ENCODE results near the gene GANAB.

The GANAB gene

DNA sequence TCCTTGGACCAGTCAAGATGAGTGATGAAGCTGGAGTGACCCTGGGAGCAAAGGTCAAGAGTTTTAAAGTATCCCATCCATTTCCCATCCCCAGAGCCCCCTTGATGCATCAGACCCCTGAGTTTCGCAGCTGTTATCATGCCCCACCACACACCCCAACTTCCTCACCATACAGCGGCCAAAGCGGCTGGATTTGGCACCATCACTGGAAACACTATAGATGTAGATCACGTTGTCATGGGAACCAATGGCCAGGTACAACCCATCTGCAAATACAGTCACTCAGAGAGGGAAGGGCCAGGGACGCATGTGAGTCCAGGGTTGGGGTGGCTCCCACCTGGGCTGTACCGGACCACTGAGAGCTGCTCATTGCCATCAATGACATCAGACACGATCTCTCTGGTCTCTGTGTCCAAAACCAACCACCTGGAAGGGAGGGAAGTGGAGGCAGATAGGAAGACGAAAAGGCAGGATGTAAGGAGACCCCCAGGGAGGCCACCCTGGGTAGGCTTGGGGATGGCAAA lies 42.6 kb downstream of the GANAB start:
- no peak for TF ChIP-seq Cebpa-rat (IDR thresholded peaks at IDR 0.05)
- Histone ChIP-seq H3K27me3 (no peaks in the 10 kb centered on the region), H3K36me3 (peaks cover 31 to 71% (median 50%) of the 10 kb centered on the region in 11 experiments), H3K4me3 (no peak overlapping the region), H3K4me1 (peaks cover 50 to 71% (median 59%) of the 10 kb centered on the region in 10 experiments), H4K20me1 (peaks cover 0 to 23% (median 1%) of the 10 kb centered on the region in 11 experiments; a peak in 14 of 22 replicates), H3K27ac (no peak overlapping the region), H3K9me3 (replicated peaks in 1 of 11) (no peaks in the 10 kb centered on the region), H3K4me2 (peak overlapping the region in 8 of 11 experiments; percentile 32 to 95 (median 90); a peak in 11 of 22 replicates), H3K9ac (peak overlapping the region in 1 of 11 experiments; percentile 100; a peak in 1 of 22 replicates)

- peak overlapping the region; percentile 97 to 100 (median 99); a peak in 19 of 22 replicates for H3K9ac ChIP-seq
- peak overlapping the region; percentile 90 to 100 (median 98); a peak in 18 of 20 replicates for H3K4me3 ChIP-seq
Measured at GRCh38 chr11:62603072-62603408, 43.4 kb downstream of the GANAB start.

DNA sequence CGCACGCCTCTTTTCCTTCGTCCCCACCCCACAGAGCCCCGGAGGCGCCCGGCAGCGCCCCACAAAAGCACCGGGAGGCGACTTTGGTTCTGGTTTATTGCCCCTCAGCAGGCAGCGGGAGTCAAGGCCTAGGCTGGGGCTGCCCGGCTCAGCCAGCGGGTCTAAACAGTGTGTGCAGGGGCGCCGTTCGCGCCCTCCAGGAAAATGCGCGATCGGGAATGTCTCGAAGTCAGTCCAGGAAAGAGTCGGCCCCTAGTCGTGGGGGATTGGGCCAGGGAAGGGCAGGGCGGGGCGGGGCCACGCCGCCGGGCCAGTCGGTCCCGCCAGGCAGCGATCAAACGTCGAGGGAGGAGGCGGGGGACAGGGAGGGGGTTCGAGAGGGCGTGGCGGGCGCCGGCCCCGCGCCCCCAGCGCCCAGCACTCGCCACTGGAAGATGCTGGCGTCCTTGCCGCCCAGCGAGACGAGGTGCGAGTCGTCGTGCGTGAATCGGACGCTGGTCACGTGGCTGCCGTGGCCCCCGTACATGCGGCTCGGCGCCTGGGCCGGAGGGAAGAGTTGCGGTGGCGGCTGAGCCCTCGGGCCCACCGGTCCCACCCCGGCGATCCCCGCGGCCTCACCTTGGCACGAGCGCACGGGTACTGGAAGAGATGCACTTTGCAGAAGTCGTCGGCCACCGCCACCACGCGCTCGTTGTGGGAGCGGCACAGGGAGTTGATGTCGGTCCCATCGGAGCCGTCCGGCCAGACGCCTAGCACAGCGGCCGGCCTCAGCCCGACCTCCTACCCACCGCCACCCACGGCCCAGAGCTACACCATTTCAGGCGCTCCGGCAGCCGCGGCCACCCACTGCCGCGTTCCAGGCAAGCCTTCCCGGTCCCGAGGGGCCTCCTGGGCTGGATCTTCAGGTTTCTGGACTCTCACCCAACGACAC lies 44.0 kb downstream of the GANAB start:
- Histone ChIP-seq H3K36me3 (peaks cover 40 to 71% (median 55%) of the 10 kb centered on the region in 11 experiments), H4K20me1 (peaks cover 0 to 33% (median 16%) of the 10 kb centered on the region in 11 experiments; a peak in 18 of 22 replicates), H3K27ac (peak overlapping the region; percentile 40 to 100 (median 99); a peak in 21 of 22 replicates), H3K27me3 (no peaks in the 10 kb centered on the region), H3K4me3 (peak overlapping the region; percentile 90 to 100 (median 98)), H3K4me2 (peak overlapping the region; percentile 83 to 95 (median 91)), H3K9me3 (replicated peaks in 1 of 11) (no peaks in the 10 kb centered on the region), H3K4me1 (peaks cover 50 to 71% (median 59%) of the 10 kb centered on the region in 10 experiments), H3K9ac (peak overlapping the region; percentile 97 to 100 (median 99))
- TF ChIP-seq Cebpa-rat (IDR thresholded peaks at IDR 0.05): no peak

More at GRCh38 chr11:62603072-62603408, 43.4 kb downstream of the GANAB start:
- H3K27ac ChIP-seq: peak overlapping the region in 6 of 11 experiments; percentile 96 to 100 (median 99); a peak in 12 of 22 replicates
- peaks cover 34 to 71% (median 49%) of the 10 kb centered on the region in 11 experiments for H3K36me3 ChIP-seq
- no peak for TF ChIP-seq Cebpa-rat (IDR thresholded peaks at IDR 0.05)
- peaks cover 50 to 71% (median 59%) of the 10 kb centered on the region in 10 experiments for H3K4me1 ChIP-seq
- H4K20me1 ChIP-seq: peaks cover 0 to 27% (median 9%) of the 10 kb centered on the region in 11 experiments; a peak in 18 of 22 replicates
- H3K9me3 ChIP-seq (replicated peaks in 1 of 11): no peaks in the 10 kb centered on the region
- no peaks in the 10 kb centered on the region for H3K27me3 ChIP-seq
- H3K4me2 ChIP-seq: peak overlapping the region; percentile 83 to 95 (median 91)

- peak within 1 kb of the TSS; percentile 97 to 100 (median 99) for H3K9ac ChIP-seq
- H3K9me3 ChIP-seq (replicated peaks in 1 of 11): no peaks in the 10 kb centered on the region
- no peak for TF ChIP-seq Cebpa-rat (IDR thresholded peaks at IDR 0.05)
- H3K4me2 ChIP-seq: peak within 1 kb of the TSS; percentile 95 to 100 (median 98)
- H3K27ac ChIP-seq: peak within 1 kb of the TSS; percentile 86 to 100 (median 99)
- peaks cover 46 to 72% (median 60%) of the 10 kb centered on the region in 10 experiments for H3K4me1 ChIP-seq
- no peaks in the 10 kb centered on the region for H3K27me3 ChIP-seq
- peaks cover 0 to 42% (median 24%) of the 10 kb centered on the region in 11 experiments; a peak in 18 of 22 replicates for H4K20me1 ChIP-seq
- H3K36me3 ChIP-seq: peaks cover 43 to 71% (median 59%) of the 10 kb centered on the region in 11 experiments
- peak within 1 kb of the TSS; percentile 90 to 100 (median 98) for H3K4me3 ChIP-seq
Measured at GRCh38 chr11:62601372-62602140, 44.9 kb downstream of the GANAB start, which contains the start of gene MTA2. Gene MTA2, minus strand, starts transcription at chr11:62601865. Its CDS starts 415 bp downstream, at chr11:62601450.

DNA sequence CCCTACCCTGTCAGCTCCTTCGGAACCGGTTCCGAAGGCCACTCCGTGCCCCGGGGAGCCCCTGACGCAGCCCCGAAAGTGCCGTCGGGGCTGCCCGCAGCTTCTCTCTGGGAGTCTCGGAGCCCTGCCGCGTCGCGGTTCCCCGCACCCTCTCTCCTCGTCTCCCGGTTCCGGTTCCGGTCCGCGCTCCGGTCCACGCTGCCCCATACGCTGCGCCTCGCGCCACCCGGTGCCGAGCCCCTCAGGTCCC lies 45.4 kb downstream of the GANAB start:
- no peaks in the 10 kb centered on the region for H3K27me3 ChIP-seq
- peak overlapping the region; percentile 88 to 100 (median 98) for H3K4me2 ChIP-seq
- H3K9me3 ChIP-seq (replicated peaks in 1 of 11): no peaks in the 10 kb centered on the region
- H3K27ac ChIP-seq: peak overlapping the region; percentile 86 to 100 (median 99)
- peaks cover 44 to 72% (median 61%) of the 10 kb centered on the region in 11 experiments for H3K36me3 ChIP-seq
- H3K4me1 ChIP-seq: peaks cover 46 to 71% (median 61%) of the 10 kb centered on the region in 10 experiments
- H4K20me1 ChIP-seq: peaks cover 0 to 46% (median 29%) of the 10 kb centered on the region in 11 experiments; a peak in 18 of 22 replicates
- H3K4me3 ChIP-seq: peak overlapping the region; percentile 90 to 100 (median 98)
- TF ChIP-seq Cebpa-rat (IDR thresholded peaks at IDR 0.05): no peak
- H3K9ac ChIP-seq: peak overlapping the region; percentile 97 to 100 (median 99)

- Histone ChIP-seq H3K4me1 (peaks cover 46 to 66% (median 58%) of the 10 kb centered on the region in 10 experiments), H3K9me3 (replicated peaks in 1 of 11) (no peaks in the 10 kb centered on the region), H3K4me3 (peak overlapping the region; percentile 90 to 100 (median 98)), H3K9ac (peak overlapping the region; percentile 97 to 100 (median 99)), H3K27me3 (no peaks in the 10 kb centered on the region), H3K27ac (peak overlapping the region; percentile 86 to 100 (median 99)), H4K20me1 (peaks cover 0 to 51% (median 34%) of the 10 kb centered on the region in 11 experiments; a peak in 18 of 22 replicates), H3K36me3 (peaks cover 44 to 72% (median 61%) of the 10 kb centered on the region in 11 experiments), H3K4me2 (peak overlapping the region; percentile 88 to 100 (median 98))
- no peak for TF ChIP-seq Cebpa-rat (IDR thresholded peaks at IDR 0.05)
Measured at GRCh38 chr11:62600367-62601121, 45.9 kb downstream of the GANAB start.

GRCh38 chr11:62599901-62600300 lies 46.5 kb downstream of the GANAB start:
- Histone ChIP-seq H3K4me1 (peaks cover 43 to 60% (median 52%) of the 10 kb centered on the region in 10 experiments), H3K27ac (peak overlapping the region; percentile 61 to 100 (median 99); a peak in 21 of 22 replicates), H4K20me1 (peaks cover 0 to 57% (median 39%) of the 10 kb centered on the region in 11 experiments; a peak in 18 of 22 replicates), H3K4me2 (peak overlapping the region; percentile 88 to 100 (median 98)), H3K36me3 (peaks cover 44 to 72% (median 61%) of the 10 kb centered on the region in 11 experiments), H3K27me3 (no peaks in the 10 kb centered on the region), H3K9ac (peak overlapping the region; percentile 97 to 100 (median 99)), H3K4me3 (peak overlapping the region; percentile 90 to 100 (median 98)), H3K9me3 (replicated peaks in 1 of 11) (no peaks in the 10 kb centered on the region)
- no peak for TF ChIP-seq Cebpa-rat (IDR thresholded peaks at IDR 0.05)
